Lower lobe of right lung (tissue), 2 donors: ENCODE measurements around the gene CDS1. TPM values are rescaled to one million over a fixed set of nuclear protein-coding genes. Genes with fewer than 3 reads are reported as not detected.
"Not testable (repeated sequence)": the region's sequence is repeated elsewhere in the genome, so short reads cannot be mapped to it uniquely, and the experiment has no call there.

ENCODE experiments used
- ATAC-seq, 2 donors: fragments of 200-7000 bp; cut with Tn5 transposase; one replicate each; pipeline ENCODE4 v1.9.1; 2020 to 2022; ENCODE audit warnings: mild to moderate bottlenecking in 2 of 2, moderate library complexity in 2 of 2
- DNase-seq: peaks from one replicate; pipeline ENCODE4 v3.0.0-alpha.2; 2020
- H3K27ac ChIP-seq: fragments of 200-600 bp; one replicate; pipeline ENCODE4 v1.8.0; 2022
- H3K27me3 ChIP-seq: fragments of 200-600 bp; one replicate; pipeline ENCODE4 v1.8.0; 2022; ENCODE audit warnings: low read depth
- H3K36me3 ChIP-seq: fragments of 200-600 bp; one replicate; pipeline ENCODE4 v1.8.0; 2022; ENCODE audit warnings: mild to moderate bottlenecking
- H3K4me1 ChIP-seq: fragments of 200-600 bp; one replicate; pipeline ENCODE4 v1.8.0; 2022
- H3K4me3 ChIP-seq: fragments of 200-600 bp; one replicate; pipeline ENCODE4 v1.8.0; 2022; ENCODE audit warnings: mild to moderate bottlenecking
- H3K9me3 ChIP-seq: fragments of 200-600 bp; one replicate; pipeline ENCODE4 v1.8.0; 2022
- CTCF ChIP-seq: fragments of 200-600 bp; IDR thresholded peaks from one replicate; pipeline ENCODE4 v1.8.0; 2022; ENCODE audit warnings: antibody characterized with exemption, mild to moderate bottlenecking
- intact Hi-C: fragments of 100-400 bp; cut with DNase I; formaldehyde crosslinking; loops from one replicate; pipeline ENCODE4 v1.11.0; 2022
- total RNA-seq: library from RNA; stranded (reverse); fragmentation: NEBNext Ultra II Directional; extraction: Animal tissue kit (Norgen Biotek cat#: 25700); gene quantifications from one replicate; pipeline ENCODE4 v1.2.1, GENCODE V29; 2021
- donor health status: DM: no; HTN: yes; CAD: no; lungs with severe emphysema.

The CDS1 gene
- total RNA-seq, 1 donor from 2014 or later, result 24.4 TPM

- intact Hi-C loops, result no loop called here
- Histone ChIP-seq H3K4me1 (peaks cover 14% of the 10 kb centered on the region), H3K27ac (no peak overlapping the region), H3K9me3 (no peaks in the 10 kb centered on the region), H3K27me3 (no peaks in the 10 kb centered on the region), H3K36me3 (peaks cover 93% of the 10 kb centered on the region), H3K4me3 (no peak overlapping the region)
- TF ChIP-seq CTCF, result no peak
- DNase-seq, result no peak
- ATAC-seq, result no peak
Measured at GRCh38 chr4:84677093-84677492, 94.2 kb downstream of the CDS1 start.

DNA sequence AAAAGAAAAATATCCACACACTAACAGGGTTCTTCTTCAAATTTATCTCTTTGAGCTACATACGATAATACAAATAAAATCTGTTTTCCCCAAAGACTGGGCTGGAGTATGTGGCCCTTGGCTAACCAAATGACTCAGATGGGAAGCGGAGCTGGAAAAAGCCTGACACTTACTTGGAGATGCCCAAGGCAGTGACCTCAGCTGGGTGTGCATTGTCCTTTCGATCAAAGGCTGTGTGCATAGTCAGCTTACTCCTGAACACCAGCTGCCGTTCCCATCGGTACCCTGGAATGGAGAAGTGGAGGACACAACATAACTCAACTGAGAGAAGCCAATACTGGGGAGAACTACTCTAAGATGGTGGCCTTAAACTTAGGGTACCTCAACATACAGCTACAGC lies 95.1 kb downstream of the CDS1 start:
- no peaks in the 10 kb centered on the region for H3K27me3 ChIP-seq
- TF ChIP-seq CTCF, result no peak
- DNase-seq (no peak), ATAC-seq (no peak)
- peaks cover 93% of the 10 kb centered on the region for H3K36me3 ChIP-seq
- H3K9me3 ChIP-seq, result no peaks in the 10 kb centered on the region
- peaks cover 23% of the 10 kb centered on the region for H3K4me1 ChIP-seq
- intact Hi-C loops, result no loop called here
- no peak overlapping the region for H3K27ac ChIP-seq
- no peak overlapping the region for H3K4me3 ChIP-seq

- Histone ChIP-seq H3K4me3 (no peak overlapping the region), H3K27me3 (no peaks in the 10 kb centered on the region), H3K27ac (no peak overlapping the region), H3K9me3 (no peaks in the 10 kb centered on the region), H3K36me3 (peaks cover 93% of the 10 kb centered on the region), H3K4me1 (peaks cover 27% of the 10 kb centered on the region)
- TF ChIP-seq CTCF, result no peak
- ATAC-seq (no peak), DNase-seq (no peak)
- intact Hi-C loops, result no loop called here
Measured at GRCh38 chr4:84678976-84679744, 96.2 kb downstream of the CDS1 start.

GRCh38 chr4:84680956-84681355 lies 98.0 kb downstream of the CDS1 start:
- Histone ChIP-seq H3K27me3 (no peaks in the 10 kb centered on the region), H3K27ac (no peak overlapping the region), H3K36me3 (peaks cover 86% of the 10 kb centered on the region), H3K4me1 (peaks cover 27% of the 10 kb centered on the region), H3K4me3 (no peak overlapping the region), H3K9me3 (no peaks in the 10 kb centered on the region)
- no peak for TF ChIP-seq CTCF
- no peak for ATAC-seq
- intact Hi-C loops, result no loop called here
- DNase-seq, result no peak

- Histone ChIP-seq H3K4me1 (peaks cover 27% of the 10 kb centered on the region), H3K27me3 (no peaks in the 10 kb centered on the region), H3K27ac (peak overlapping the region; percentile 53), H3K9me3 (no peaks in the 10 kb centered on the region), H3K4me3 (no peak overlapping the region), H3K36me3 (peaks cover 86% of the 10 kb centered on the region)
- TF ChIP-seq CTCF, result no peak
- DNase-seq (no peak), ATAC-seq (peak; percentile 90)
- intact Hi-C loops, result no loop called here
Measured at GRCh38 chr4:84681486-84682274, 98.8 kb downstream of the CDS1 start.

GRCh38 chr4:84682661-84683060 lies 99.7 kb downstream of the CDS1 start:
- DNase-seq, H3K9me3 ChIP-seq, H3K27me3 ChIP-seq, H3K4me3 ChIP-seq, intact Hi-C loops, ATAC-seq: not testable (repeated sequence)
- Histone ChIP-seq H3K4me1 (peaks cover 27% of the 10 kb centered on the region), H3K27ac (peak overlapping the region; percentile 53), H3K36me3 (peaks cover 85% of the 10 kb centered on the region)
